Activated CD8-positive, alpha-beta memory T cell treated with anti-CD3 and anti-CD28 coated beads, Interleukin-2, amount 10 ng/mL, durations not matched to agents 7 days and 5 days (primary cell): ENCODE measurements around the gene TMEM106B. TPM values are rescaled to one million over a fixed set of nuclear protein-coding genes. Genes with fewer than 3 reads are reported as not detected.
A peak's percentile ranks its signal among the peaks of the same experiment; 100 is the strongest.
"Not testable (repeated sequence)": the region's sequence is repeated elsewhere in the genome, so short reads cannot be mapped to it uniquely, and the experiment has no call there.

Experiments used
- ATAC-seq: fragments of 150-1000 bp; cut with Tn5 transposase; one replicate; pipeline ENCODE4 v1.10.0; 2021; ENCODE audit warnings: moderate library complexity
- CTCF ChIA-PET: fragments of 350-600 bp; sonication (Branson Sonifier 250); formaldehyde crosslinking; loops from one replicate; lab custom pipeline; 2021; ENCODE audit warnings: antibody characterized with exemption; lab: Charles Lee
- DNase-seq: peaks from one replicate; pipeline ENCODE4 v3.0.0-alpha.2; 2020
- H3K27ac Mint-ChIP-seq: one replicate; pipeline ENCODE4 v1.8.0; 2021; ENCODE audit warnings: mild to moderate bottlenecking, mixed read lengths
- H3K27me3 Mint-ChIP-seq: one replicate; pipeline ENCODE4 v1.8.0; 2021; ENCODE audit warnings: mixed read lengths
- H3K36me3 Mint-ChIP-seq: one replicate; pipeline ENCODE4 v1.8.0; 2021; ENCODE audit warnings: mild to moderate bottlenecking, mixed read lengths
- H3K4me1 Mint-ChIP-seq: one replicate; pipeline ENCODE4 v1.8.0; 2021; ENCODE audit warnings: mixed read lengths
- H3K4me3 Mint-ChIP-seq: one replicate; pipeline ENCODE4 v1.8.0; 2021; ENCODE audit warnings: mild to moderate bottlenecking, moderate library complexity, mixed read lengths
- H3K9me3 Mint-ChIP-seq: one replicate; pipeline ENCODE4 v1.8.0; 2022; ENCODE audit warnings: low read depth, mixed read lengths
- total RNA-seq, 2 experiments: library from RNA; stranded (reverse); gene quantifications; one replicate each; pipeline ENCODE4 v1.2.3, GENCODE V29; 2021

The TMEM106B gene
- 10 to 100 TPM; 23.0 to 23.2 TPM for total RNA-seq

DNA sequence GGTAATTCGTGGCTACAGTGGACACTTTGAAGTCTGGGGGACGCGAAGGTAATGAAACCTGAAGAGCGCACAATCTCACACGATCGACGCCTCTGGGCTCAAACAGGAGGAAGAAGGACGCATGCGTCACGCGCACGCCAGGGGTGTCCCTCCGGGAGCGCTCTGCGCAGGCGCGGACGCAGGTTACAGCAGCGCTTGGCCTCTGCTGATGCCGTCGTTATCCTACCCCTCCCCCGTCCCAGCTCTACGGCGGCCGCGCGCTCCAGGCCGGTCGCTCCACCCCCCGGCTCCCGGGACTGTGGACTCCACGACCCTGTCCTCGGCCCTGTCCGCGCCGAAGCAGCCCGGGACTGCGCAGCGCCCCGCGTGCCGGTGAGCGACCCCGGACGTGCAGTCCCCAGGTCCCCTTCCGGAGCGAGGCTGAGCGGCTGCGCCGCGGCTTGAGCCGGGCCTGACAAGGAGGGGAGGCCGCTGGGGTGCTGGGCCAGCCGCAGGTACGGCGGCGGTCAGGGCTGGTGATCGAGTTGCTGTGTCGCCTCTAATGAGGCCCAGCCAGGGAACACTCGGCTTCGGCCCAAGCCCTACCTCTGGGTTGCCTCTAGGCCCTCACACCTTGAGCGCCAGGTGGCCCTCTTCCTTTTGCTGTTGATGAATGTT is at the start of gene TMEM106B:
TSS of gene TMEM106B (plus strand) at position 241 of the 657 bp plus-strand sequence. CDS start 3,517 bp downstream, outside the sequence.
- H3K27me3 Mint-ChIP-seq = peaks cover 13% of the 10 kb centered on the region
- H3K36me3 Mint-ChIP-seq = peaks cover 15% of the 10 kb centered on the region
- peak; percentile 96 for ATAC-seq
- H3K4me1 Mint-ChIP-seq = peaks cover 32% of the 10 kb centered on the region
- DNase-seq = peak; percentile 98
- CTCF ChIA-PET = interaction anchor here (0.5 to 2.3 kb wide), 7 partner anchors 8 to 180 kb away, joined by 3 to 7 read pairs (median 3); no protein-coding TSS in a partner anchor
- no peaks in the 10 kb centered on the region for H3K9me3 Mint-ChIP-seq
- peak within 1 kb of the TSS; percentile 93 for H3K4me3 Mint-ChIP-seq
- H3K27ac Mint-ChIP-seq = peak within 1 kb of the TSS; percentile 98

- Mint-ChIP-seq H3K27ac (no peak overlapping the region), H3K4me1 (peaks cover 5% of the 10 kb centered on the region), H3K4me3 (no peak overlapping the region), H3K27me3 (no peaks in the 10 kb centered on the region), H3K9me3 (no peaks in the 10 kb centered on the region), H3K36me3 (peaks cover under 1% of the 10 kb centered on the region)
- ATAC-seq (no peak), DNase-seq (no peak)
- CTCF ChIA-PET = no interaction called here
Observed at GRCh38 chr7:12162415-12163113, 48.5 kb upstream of the TMEM106B start.

DNA sequence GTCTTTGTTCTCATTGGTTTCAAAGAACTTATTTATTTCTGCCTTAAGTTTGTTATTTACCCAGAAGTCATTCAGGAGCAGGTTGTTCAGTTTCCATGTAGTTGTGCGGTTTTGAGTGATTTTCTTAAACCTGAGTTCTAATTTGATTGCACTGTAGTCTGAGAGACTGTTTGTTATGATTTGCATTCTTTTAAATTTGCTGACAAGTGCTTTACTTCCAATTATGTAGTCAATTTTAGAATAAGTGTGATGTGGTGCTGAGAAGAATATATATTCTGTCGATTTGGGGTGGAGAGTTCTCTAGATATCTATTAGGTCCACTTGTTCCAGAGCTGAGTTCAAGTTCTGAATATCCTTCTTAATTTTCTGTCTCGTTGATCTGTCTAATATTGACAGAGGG is 43.0 kb upstream of the TMEM106B start:
- H3K27me3 Mint-ChIP-seq, H3K4me3 Mint-ChIP-seq, ATAC-seq, H3K9me3 Mint-ChIP-seq, H3K27ac Mint-ChIP-seq, DNase-seq, CTCF ChIA-PET: not testable (repeated sequence)
- H3K36me3 Mint-ChIP-seq = peaks cover 15% of the 10 kb centered on the region
- H3K4me1 Mint-ChIP-seq = peaks cover 17% of the 10 kb centered on the region

DNA sequence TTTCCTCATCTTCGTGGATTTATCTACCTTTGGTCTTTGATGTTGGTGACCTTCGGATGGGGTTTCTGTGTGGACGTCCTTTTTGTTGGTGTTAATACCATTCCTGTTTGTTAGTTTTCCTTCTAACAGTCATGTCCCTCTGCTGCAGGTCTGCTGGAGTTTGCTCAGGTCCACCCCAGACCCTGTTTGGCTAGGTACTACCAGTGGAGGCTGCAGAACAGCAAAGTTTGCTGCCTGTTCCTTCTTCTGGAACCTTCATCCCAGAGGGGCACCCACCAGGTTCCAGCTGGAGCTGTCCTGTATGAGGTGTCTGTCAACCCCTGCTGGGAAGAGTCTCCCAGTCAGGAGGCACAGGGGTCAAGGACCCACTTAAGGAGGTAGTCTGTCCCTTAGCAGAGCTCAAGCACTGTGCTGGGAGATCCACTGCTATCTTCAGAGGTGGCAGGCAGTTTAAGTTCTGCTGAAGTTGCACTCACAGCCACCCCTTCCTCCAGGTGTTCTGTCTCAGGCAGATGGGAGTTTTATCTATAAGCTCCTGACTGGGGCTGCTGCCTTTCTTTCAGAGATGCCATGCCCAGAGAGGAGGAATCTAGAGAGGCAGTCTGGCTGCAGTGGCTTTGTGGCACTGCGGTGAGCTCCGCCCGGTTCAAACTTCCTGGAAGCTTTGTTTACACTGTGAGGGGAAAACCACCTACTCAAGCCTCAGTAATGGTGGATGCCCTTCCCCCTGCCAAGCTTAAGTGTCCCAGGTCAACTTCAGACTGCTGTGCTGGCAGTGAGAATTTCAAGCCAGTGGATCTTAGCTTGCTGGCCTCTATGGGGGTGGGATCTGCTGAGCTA is 40.9 kb upstream of the TMEM106B start:
- peaks cover 17% of the 10 kb centered on the region for H3K4me1 Mint-ChIP-seq
- H3K27me3 Mint-ChIP-seq, H3K4me3 Mint-ChIP-seq, H3K9me3 Mint-ChIP-seq: not testable (repeated sequence)
- CTCF ChIA-PET = interaction anchor here (0.8 kb wide), 2 partner anchors 10 to 52 kb away, joined by 3 to 4 read pairs; no protein-coding TSS in a partner anchor
- DNase-seq (peak; percentile 74), ATAC-seq (peak; percentile 71)
- peak overlapping the region; percentile 70 for H3K27ac Mint-ChIP-seq
- peaks cover 15% of the 10 kb centered on the region for H3K36me3 Mint-ChIP-seq

- Mint-ChIP-seq H3K4me3 (no peak overlapping the region), H3K9me3 (peaks cover 2% of the 10 kb centered on the region), H3K36me3 (peaks cover 6% of the 10 kb centered on the region), H3K4me1 (peaks cover 17% of the 10 kb centered on the region), H3K27me3 (peaks cover 5% of the 10 kb centered on the region), H3K27ac (no peak overlapping the region)
- CTCF ChIA-PET = no interaction called here
- DNase-seq (no peak), ATAC-seq (no peak)
Observed at GRCh38 chr7:12173671-12174070, 37.4 kb upstream of the TMEM106B start.

DNA sequence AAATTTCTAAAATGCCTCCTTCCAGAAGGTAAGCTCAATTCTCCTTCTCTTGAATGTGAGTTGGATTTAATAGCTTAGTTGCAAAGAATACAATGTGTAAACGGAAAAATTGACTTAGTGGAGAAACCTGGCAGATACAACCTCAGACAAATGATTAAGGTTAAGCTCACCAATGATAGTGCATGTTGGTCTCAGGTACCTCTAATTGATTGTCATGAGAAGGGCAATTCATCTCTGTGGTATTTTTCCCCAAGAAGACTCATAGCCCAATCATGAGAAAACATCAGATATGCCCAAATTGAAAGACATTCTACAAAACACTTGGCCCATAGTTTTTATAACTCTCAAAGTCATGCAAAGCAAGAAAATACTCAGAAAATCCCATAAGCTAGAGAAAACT is 36.2 kb upstream of the TMEM106B start:
- H3K27ac Mint-ChIP-seq = no peak overlapping the region
- no peak for DNase-seq
- H3K4me3 Mint-ChIP-seq = no peak overlapping the region
- no peaks in the 10 kb centered on the region for H3K9me3 Mint-ChIP-seq
- ATAC-seq = no peak
- CTCF ChIA-PET = interaction anchor here (0.7 to 1.1 kb wide), 2 partner anchors 169 to 293 kb away, joined by 3 read pairs; no protein-coding TSS in a partner anchor
- no peaks in the 10 kb centered on the region for H3K36me3 Mint-ChIP-seq
- H3K27me3 Mint-ChIP-seq = peaks cover 10% of the 10 kb centered on the region
- peaks cover 14% of the 10 kb centered on the region for H3K4me1 Mint-ChIP-seq

GRCh38 chr7:12178317-12178716 is 32.8 kb upstream of the TMEM106B start:
- no peak overlapping the region for H3K27ac Mint-ChIP-seq
- DNase-seq (no peak), ATAC-seq (no peak)
- peaks cover 1% of the 10 kb centered on the region for H3K36me3 Mint-ChIP-seq
- H3K4me1 Mint-ChIP-seq = no peaks in the 10 kb centered on the region
- H3K27me3 Mint-ChIP-seq = peaks cover 10% of the 10 kb centered on the region
- H3K4me3 Mint-ChIP-seq = no peak overlapping the region
- CTCF ChIA-PET = no interaction called here
- H3K9me3 Mint-ChIP-seq = no peaks in the 10 kb centered on the region

GRCh38 chr7:12194426-12194825 is 16.7 kb upstream of the TMEM106B start:
- H3K27ac Mint-ChIP-seq = no peak overlapping the region
- no peak overlapping the region for H3K4me3 Mint-ChIP-seq
- CTCF ChIA-PET = no interaction called here
- DNase-seq (no peak), ATAC-seq (no peak)
- H3K4me1 Mint-ChIP-seq = no peaks in the 10 kb centered on the region
- no peaks in the 10 kb centered on the region for H3K36me3 Mint-ChIP-seq
- H3K27me3 Mint-ChIP-seq = peaks cover 3% of the 10 kb centered on the region
- H3K9me3 Mint-ChIP-seq = no peaks in the 10 kb centered on the region

GRCh38 chr7:12196386-12196785 is 14.7 kb upstream of the TMEM106B start:
- Mint-ChIP-seq H3K4me1 (peaks cover 1% of the 10 kb centered on the region), H3K27me3 (peaks cover 3% of the 10 kb centered on the region), H3K9me3 (no peaks in the 10 kb centered on the region), H3K4me3 (no peak overlapping the region), H3K36me3 (no peaks in the 10 kb centered on the region), H3K27ac (no peak overlapping the region)
- DNase-seq (no peak), ATAC-seq (no peak)
- CTCF ChIA-PET = no interaction called here

DNA sequence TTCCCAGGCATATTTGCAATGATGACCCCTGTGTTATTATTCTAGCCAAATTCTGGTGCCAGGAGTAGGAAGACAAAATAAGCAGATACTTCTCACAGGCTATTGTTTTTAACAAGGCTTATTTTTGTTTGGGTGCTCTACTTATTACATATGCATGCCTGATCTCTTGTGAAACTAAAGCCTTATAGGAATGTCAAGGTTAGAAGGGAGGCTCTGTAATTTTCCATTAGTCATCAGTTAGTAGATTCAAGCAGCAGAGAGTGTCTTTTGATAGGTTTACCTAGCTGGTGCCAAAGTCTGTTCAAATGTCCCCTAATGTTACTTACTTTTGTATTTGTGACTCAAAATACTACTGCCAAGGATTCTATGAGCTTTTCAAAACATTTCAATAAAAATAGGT is 11.7 kb upstream of the TMEM106B start:
- no peak overlapping the region for H3K4me3 Mint-ChIP-seq

GRCh38 chr7:12207046-12207445 is 4.0 kb upstream of the TMEM106B start:
- CTCF ChIA-PET = no interaction called here
- no peak overlapping the region for H3K4me3 Mint-ChIP-seq
- H3K9me3 Mint-ChIP-seq = no peaks in the 10 kb centered on the region
- no peak overlapping the region for H3K27ac Mint-ChIP-seq
- DNase-seq = no peak
- H3K36me3 Mint-ChIP-seq = no peaks in the 10 kb centered on the region
- ATAC-seq = no peak
- H3K27me3 Mint-ChIP-seq = peaks cover 15% of the 10 kb centered on the region
- H3K4me1 Mint-ChIP-seq = peaks cover 14% of the 10 kb centered on the region

More for the DNA sequence above, 11.7 kb upstream of the TMEM106B start:
- H3K9me3 Mint-ChIP-seq = no peaks in the 10 kb centered on the region
- DNase-seq = no peak
- ATAC-seq = no peak
- CTCF ChIA-PET = interaction anchor here (0.8 kb wide), 1 partner anchor 8 kb away, joined by 3 read pairs; no protein-coding TSS in a partner anchor
- peaks cover 1% of the 10 kb centered on the region for H3K4me1 Mint-ChIP-seq
- H3K27ac Mint-ChIP-seq = no peak overlapping the region
- no peaks in the 10 kb centered on the region for H3K36me3 Mint-ChIP-seq
- H3K27me3 Mint-ChIP-seq = peaks cover 3% of the 10 kb centered on the region

DNA sequence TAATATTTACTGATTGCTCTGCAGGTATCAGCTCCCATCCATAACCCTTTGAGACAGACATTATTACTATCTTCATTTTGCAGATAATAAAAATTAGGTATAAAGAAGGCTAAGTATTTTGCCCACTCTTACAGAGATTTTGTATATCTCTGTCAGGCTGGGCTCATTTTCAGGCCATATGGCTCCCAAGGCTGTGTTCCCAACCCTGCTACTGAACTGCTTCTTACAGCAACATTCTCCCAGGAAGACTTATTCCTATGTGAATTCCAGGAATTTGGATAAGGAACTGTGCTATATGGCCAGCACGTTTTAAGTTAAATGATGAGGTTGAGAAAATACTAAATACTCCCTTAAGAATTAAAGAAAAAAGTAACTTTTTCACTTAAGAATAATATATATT is 1.9 kb upstream of the TMEM106B start:
- Mint-ChIP-seq H3K27me3 (peaks cover 15% of the 10 kb centered on the region), H3K9me3 (no peaks in the 10 kb centered on the region), H3K4me3 (no peak overlapping the region), H3K4me1 (peaks cover 27% of the 10 kb centered on the region), H3K36me3 (peaks cover 1% of the 10 kb centered on the region), H3K27ac (no peak overlapping the region)
- CTCF ChIA-PET = interaction anchor here (1.6 kb wide), 1 partner anchor 22 kb away, joined by 3 read pairs; no protein-coding TSS in a partner anchor
- ATAC-seq = no peak
- no peak for DNase-seq
